ENCODE measurements around the gene DLGAP4.

The DLGAP4 gene

GRCh38 chr20:36398515-36398914 lies 92.4 kb downstream of the DLGAP4 start:
- no peak for DNase-seq
- Mint-ChIP-seq H3K27me3 (ENCODE audit: low read depth, poor library complexity) (peaks cover 22% of the 10 kb centered on the region), H3K4me3 (no peak overlapping the region), H3K36me3 (ENCODE audit: low read depth) (no peaks in the 10 kb centered on the region), H3K9me3 (peaks cover 5% of the 10 kb centered on the region), H3K4me1 (peaks cover 6% of the 10 kb centered on the region), H3K27ac (no peak overlapping the region)
- no peak for TF ChIP-seq CTCF (IDR thresholded peaks at IDR 0.05)

DNA sequence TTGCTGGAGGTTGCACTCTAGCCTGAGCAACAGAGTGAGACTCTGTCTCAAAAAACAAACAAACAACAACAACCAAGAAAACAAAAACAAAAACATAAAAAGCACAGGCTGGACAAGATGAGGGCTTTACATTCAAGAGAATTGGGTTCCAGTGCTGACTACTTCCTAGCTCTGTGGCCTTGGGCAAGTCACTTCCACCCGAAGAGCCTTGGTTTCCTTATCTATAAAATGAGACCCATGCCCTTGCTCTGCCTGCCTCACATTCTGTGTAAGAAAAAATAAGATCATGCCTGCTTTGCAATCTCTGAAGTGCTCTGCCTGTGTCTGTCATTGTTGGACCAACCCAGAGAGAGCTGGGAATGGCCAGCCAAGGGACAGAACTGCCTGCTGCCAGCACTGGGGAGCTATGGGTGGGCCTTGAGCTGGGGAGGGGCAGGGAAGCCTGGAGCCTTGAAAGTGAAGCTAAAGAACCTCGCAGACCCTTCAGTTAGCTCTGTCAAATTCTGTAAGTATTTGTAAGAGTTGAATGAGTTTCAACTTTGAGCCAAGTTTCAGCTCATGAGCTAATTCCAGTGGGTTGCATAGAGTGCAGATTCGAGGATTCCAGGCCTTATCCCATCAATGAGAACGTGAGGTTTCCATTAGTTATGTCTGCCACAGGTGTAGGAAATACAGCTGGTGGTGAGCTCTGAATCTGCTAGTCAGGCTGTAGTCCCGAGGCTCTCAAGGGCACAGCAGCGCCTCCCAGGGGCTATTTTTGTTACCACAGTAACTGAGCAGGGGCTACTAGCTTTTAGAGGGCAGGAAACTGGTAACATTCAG lies 93.2 kb downstream of the DLGAP4 start:
- peaks cover 18% of the 10 kb centered on the region for H3K27me3 Mint-ChIP-seq (ENCODE audit: low read depth, poor library complexity)
- H3K27ac Mint-ChIP-seq = no peak overlapping the region
- peak; percentile 60 for DNase-seq
- no peaks in the 10 kb centered on the region for H3K36me3 Mint-ChIP-seq (ENCODE audit: low read depth)
- H3K4me3 Mint-ChIP-seq = no peak overlapping the region
- peaks cover 6% of the 10 kb centered on the region for H3K4me1 Mint-ChIP-seq
- peaks cover 5% of the 10 kb centered on the region for H3K9me3 Mint-ChIP-seq
- TF ChIP-seq CTCF (IDR thresholded peaks at IDR 0.05) = peak; percentile 38

DNA sequence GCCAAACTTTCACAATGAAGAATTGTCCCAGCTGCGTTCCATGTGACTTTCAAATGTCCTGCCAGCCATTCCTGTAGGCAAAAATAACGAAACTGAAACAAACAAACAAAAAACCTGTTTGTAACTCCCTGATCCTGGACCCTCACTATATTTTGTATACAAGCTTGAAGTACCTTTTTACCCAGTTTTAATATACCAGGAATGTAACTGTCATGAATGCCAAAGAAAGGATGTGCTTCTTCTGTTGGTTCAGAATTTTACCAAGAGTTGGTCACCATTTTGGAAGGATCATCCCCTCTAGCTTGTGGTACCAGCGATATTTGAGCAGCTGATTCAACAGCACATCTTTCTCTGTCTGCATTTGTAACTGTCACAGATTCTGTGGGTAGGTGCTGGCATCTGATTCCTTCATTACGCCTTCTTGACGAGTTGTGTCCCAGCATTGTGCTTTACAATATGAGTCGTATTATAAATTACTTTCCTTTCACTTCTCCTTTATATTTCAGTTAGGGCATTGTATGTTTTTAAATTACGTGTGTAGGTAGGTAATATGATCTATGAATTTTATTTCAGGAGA lies 93.9 kb downstream of the DLGAP4 start:
- Mint-ChIP-seq H3K9me3 (peaks cover 5% of the 10 kb centered on the region), H3K4me3 (no peak overlapping the region), H3K36me3 (ENCODE audit: low read depth) (no peaks in the 10 kb centered on the region), H3K27me3 (ENCODE audit: low read depth, poor library complexity) (peaks cover 18% of the 10 kb centered on the region), H3K27ac (no peak overlapping the region), H3K4me1 (peaks cover 6% of the 10 kb centered on the region)
- no peak for DNase-seq
- TF ChIP-seq CTCF (IDR thresholded peaks at IDR 0.05) = no peak

- Mint-ChIP-seq H3K4me1 (peaks cover 5% of the 10 kb centered on the region), H3K4me3 (no peak overlapping the region)
Measured at GRCh38 chr20:36400909-36401735, 95.0 kb downstream of the DLGAP4 start.

GRCh38 chr20:36402708-36403107 lies 96.6 kb downstream of the DLGAP4 start:
- Mint-ChIP-seq H3K9me3 (peaks cover 5% of the 10 kb centered on the region), H3K27ac (no peak overlapping the region), H3K4me3 (no peak overlapping the region), H3K27me3 (ENCODE audit: low read depth, poor library complexity) (peaks cover 16% of the 10 kb centered on the region), H3K4me1 (peaks cover 5% of the 10 kb centered on the region), H3K36me3 (ENCODE audit: low read depth) (no peaks in the 10 kb centered on the region)
- no peak for DNase-seq
- TF ChIP-seq CTCF (IDR thresholded peaks at IDR 0.05) = no peak

More at GRCh38 chr20:36400909-36401735, 95.0 kb downstream of the DLGAP4 start:
- Mint-ChIP-seq H3K9me3 (peaks cover 5% of the 10 kb centered on the region), H3K27ac (no peak overlapping the region), H3K27me3 (ENCODE audit: low read depth, poor library complexity) (peaks cover 18% of the 10 kb centered on the region), H3K36me3 (ENCODE audit: low read depth) (no peaks in the 10 kb centered on the region)
- no peak for TF ChIP-seq CTCF (IDR thresholded peaks at IDR 0.05)
- DNase-seq = no peak
